Thyroid gland (tissue), 4 donors: ENCODE data around the gene PROC.

Source experiments
- CTCF ChIP-seq, 6 experiments: fragments of 200-600 bp in 3 of 6; fragments of 450-650 bp in 3 of 6; sonication (generic) in 3 of 6; IDR thresholded peaks; one replicate each; pipeline ENCODE4 v1.5.1; 2016 to 2019; ENCODE audit warnings: antibody characterized with exemption in 6 of 6, mild to moderate bottlenecking in 2 of 6, inconsistent platforms in 1 of 6, moderate library complexity in 1 of 6
- POLR2A ChIP-seq, 2 donors: fragments of 450-650 bp; IDR thresholded peaks; one replicate each; pipeline ENCODE4 v1.6.1; 2017; ENCODE audit warnings: antibody characterized with exemption in 2 of 2, mild to moderate bottlenecking in 2 of 2, moderate library complexity in 1 of 2

DNA sequence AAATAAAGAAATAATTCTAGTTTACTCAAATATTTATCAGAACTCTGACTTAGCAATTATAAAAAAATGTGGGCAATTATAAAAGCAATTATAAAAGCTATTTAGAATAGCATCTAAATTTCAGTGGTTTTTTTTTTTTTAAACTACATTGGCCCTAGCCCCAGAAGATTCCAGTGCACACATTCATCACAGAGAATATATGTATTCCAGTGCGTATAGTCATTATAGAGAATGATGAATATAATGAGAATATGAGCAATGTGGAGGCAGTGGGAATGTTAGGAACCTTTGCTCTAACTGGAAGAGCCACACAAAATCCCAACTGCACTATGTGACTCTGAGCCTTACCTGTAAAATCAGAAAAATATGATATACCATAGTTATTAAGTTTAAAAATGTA lies 41.0 kb upstream of the PROC start:
- TF ChIP-seq CTCF (IDR thresholded peaks at IDR 0.05) (no peak), POLR2A (IDR thresholded peaks at IDR 0.05) (no peak)
